ENCODE measurements around the gene CHST9. TPM values are rescaled to one million over a fixed set of nuclear protein-coding genes. Genes with fewer than 3 reads are reported as not detected.

CHST9 gene
- total and polyA plus RNA-seq, 9 of the 15 experiments (the other 6 are each of a cell fraction or from before 2014, with no cell fraction given): not detected

DNA sequence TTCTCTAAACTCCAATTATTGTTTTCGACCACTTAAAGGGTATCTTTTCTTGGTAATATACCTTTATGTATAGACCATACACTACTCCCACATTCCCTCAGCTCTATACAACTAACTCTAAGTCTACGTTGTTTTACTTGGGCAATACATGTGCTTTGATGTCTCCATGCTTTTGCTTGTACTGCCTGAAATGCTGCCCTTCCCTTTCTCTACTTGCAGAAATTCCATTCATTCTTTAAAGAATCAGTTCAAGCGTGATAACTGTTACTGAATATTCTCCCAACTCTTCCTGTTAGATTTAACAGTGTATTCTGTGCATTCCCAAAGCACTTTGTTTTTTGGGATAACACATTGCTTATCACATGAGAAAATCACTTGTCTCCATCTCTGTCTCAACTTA, 162.6 kb downstream of the CHST9 start:
- no peaks in the 10 kb centered on the region for H3K4me1 ChIP-seq (replicated peaks in 1 of 2; ENCODE audit: control insufficient read depth in 2 of 2, insufficient read depth in 2 of 2, low read length in 2 of 2)
- intact Hi-C loops (cut with micrococcal nuclease) (no loop called here), in situ Hi-C loops (cut with MboI) (no loop called here)
- no peaks in the 10 kb centered on the region for H3K27me3 ChIP-seq (ENCODE audit: control insufficient read depth in 2 of 2, insufficient read depth in 2 of 2, low read length in 2 of 2)
- no peaks in the 10 kb centered on the region for H3K79me2 ChIP-seq (ENCODE audit: control insufficient read depth, insufficient read depth, low read length)
- no peaks in the 10 kb centered on the region for H3K9me1 ChIP-seq (ENCODE audit: control insufficient read depth, insufficient read depth, low read length)
- no peak overlapping the region for H3K4me2 ChIP-seq (ENCODE audit: insufficient read depth, low read length)
- no TSS peak for BruUV-seq (replicated peaks)
- H3K4me3 ChIP-seq: no peak overlapping the region
- ATAC-seq: no peak
- no peak overlapping the region for H3K27ac ChIP-seq (ENCODE audit: extremely low read depth, low read depth, low read length)
- ChIA-PET POLR2A (no interaction called here), CTCF (ENCODE audit: low intra/inter-chr PET ratio) (no interaction called here)
- no peak for FAIRE-seq
- 0 out of 2 replicates have a peak, but pooled peaks cover 2% of the 10 kb centered on the region for H3K9me3 ChIP-seq (replicated peaks; ENCODE audit: control insufficient read depth, insufficient read depth, low read depth, low read length)
- TF ChIP-seq, protein P1, sequence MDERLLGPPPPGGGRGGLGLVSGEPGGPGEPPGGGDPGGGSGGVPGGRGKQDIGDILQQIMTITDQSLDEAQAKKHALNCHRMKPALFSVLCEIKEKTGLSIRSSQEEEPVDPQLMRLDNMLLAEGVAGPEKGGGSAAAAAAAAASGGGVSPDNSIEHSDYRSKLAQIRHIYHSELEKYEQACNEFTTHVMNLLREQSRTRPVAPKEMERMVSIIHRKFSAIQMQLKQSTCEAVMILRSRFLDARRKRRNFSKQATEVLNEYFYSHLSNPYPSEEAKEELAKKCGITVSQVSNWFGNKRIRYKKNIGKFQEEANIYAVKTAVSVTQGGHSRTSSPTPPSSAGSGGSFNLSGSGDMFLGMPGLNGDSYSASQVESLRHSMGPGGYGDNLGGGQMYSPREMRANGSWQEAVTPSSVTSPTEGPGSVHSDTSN (CRISPR knock-in tag; IDR thresholded peaks at IDR 0.05; ENCODE audit: low read depth): no peak
- TF ChIP-seq, protein P1 (tag; conservative IDR thresholded peaks at IDR 0.05; ENCODE audit: low read depth): no peak
- TF ChIP-seq, protein P2, sequence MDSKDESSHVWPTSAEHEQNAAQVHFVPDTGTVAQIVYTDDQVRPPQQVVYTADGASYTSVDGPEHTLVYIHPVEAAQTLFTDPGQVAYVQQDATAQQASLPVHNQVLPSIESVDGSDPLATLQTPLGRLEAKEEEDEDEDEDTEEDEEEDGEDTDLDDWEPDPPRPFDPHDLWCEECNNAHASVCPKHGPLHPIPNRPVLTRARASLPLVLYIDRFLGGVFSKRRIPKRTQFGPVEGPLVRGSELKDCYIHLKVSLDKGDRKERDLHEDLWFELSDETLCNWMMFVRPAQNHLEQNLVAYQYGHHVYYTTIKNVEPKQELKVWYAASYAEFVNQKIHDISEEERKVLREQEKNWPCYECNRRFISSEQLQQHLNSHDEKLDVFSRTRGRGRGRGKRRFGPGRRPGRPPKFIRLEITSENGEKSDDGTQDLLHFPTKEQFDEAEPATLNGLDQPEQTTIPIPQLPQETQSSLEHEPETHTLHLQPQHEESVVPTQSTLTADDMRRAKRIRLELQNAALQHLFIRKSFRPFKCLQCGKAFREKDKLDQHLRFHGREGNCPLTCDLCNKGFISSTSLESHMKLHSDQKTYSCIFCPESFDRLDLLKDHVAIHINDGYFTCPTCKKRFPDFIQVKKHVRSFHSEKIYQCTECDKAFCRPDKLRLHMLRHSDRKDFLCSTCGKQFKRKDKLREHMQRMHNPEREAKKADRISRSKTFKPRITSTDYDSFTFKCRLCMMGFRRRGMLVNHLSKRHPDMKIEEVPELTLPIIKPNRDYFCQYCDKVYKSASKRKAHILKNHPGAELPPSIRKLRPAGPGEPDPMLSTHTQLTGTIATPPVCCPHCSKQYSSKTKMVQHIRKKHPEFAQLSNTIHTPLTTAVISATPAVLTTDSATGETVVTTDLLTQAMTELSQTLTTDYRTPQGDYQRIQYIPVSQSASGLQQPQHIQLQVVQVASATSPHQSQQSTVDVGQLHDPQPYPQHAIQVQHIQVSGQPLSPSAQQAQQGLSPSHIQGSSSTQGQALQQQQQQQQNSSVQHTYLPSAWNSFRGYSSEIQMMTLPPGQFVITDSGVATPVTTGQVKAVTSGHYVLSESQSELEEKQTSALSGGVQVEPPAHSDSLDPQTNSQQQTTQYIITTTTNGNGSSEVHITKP (IDR thresholded peaks at IDR 0.05; ENCODE audit: partially characterized antibody): no peak
- no peak for TF ChIP-seq NR1H2 (CRISPR knock-in tag; IDR thresholded peaks at IDR 0.05)
- no peaks in the 10 kb centered on the region for H3K36me3 ChIP-seq (ENCODE audit: control insufficient read depth, insufficient read depth, low read length)
- no peak overlapping the region for H2AFZ ChIP-seq (ENCODE audit: low read depth, low read length)
- H4K20me1 ChIP-seq (replicated peaks; ENCODE audit: control insufficient read depth, insufficient read depth, low read length): no peaks in the 10 kb centered on the region
- no peak for DNase-seq (ENCODE audit: extremely low read depth in 1 of 4, low spot score in 3 of 4)
- H3K9ac ChIP-seq (ENCODE audit: insufficient read depth in 1 of 2, low read depth in 2 of 2, low read length in 2 of 2): no peak overlapping the region
- WGBS (ENCODE audit: insufficient coverage, low coverage, missing lambda C conversion rate): 0% methylated on average over 3 of the region's 3 CpGs
